Natural killer cell (primary cell): ENCODE measurements around the gene DENND1C. TPM values are rescaled to one million over a fixed set of nuclear protein-coding genes. Genes with fewer than 3 reads are reported as not detected.

ENCODE experiments used
- ATAC-seq, 3 donors: fragments of 150-1000 bp in 2 of 3; fragments of 200-7000 bp in 1 of 3; cut with Tn5 transposase; 1 replicate in 1 of 3; 2 replicates in 2 of 3; pipeline ENCODE4 v1.10.0; 2021; ENCODE audit warnings: mild to moderate bottlenecking in 2 of 3, moderate library complexity in 2 of 3
- DNase-seq, 2 donors: peaks; one replicate each; pipeline versions ENCODE4 v3.0.0 to v3.0.0-alpha.2; 2013 to 2021; ENCODE audit warnings: mixed read lengths in 1 of 2
- H3K27ac ChIP-seq: one replicate; pipeline ENCODE4 v1.5.1; 2013; ENCODE audit warnings: mild to moderate bottlenecking, low read length
- H3K27me3 ChIP-seq: one replicate; pipeline ENCODE4 v1.6.1; 2013; ENCODE audit warnings: low read length; ENCODE audit not compliant: control insufficient read depth, insufficient read depth
- H3K36me3 ChIP-seq: one replicate; pipeline ENCODE4 v1.6.1; 2013; ENCODE audit warnings: low read length; ENCODE audit not compliant: control insufficient read depth, insufficient read depth
- H3K4me1 ChIP-seq: one replicate; pipeline ENCODE4 v1.6.1; 2013; ENCODE audit warnings: low read length; ENCODE audit not compliant: control insufficient read depth, insufficient read depth
- H3K4me3 ChIP-seq: one replicate; pipeline ENCODE4 v1.5.1; 2013; ENCODE audit warnings: low read length
- H3K9me3 ChIP-seq: one replicate; pipeline ENCODE4 v1.6.1; 2013; ENCODE audit warnings: low read length; ENCODE audit not compliant: control insufficient read depth, insufficient read depth
- H3K27ac Mint-ChIP-seq, 2 donors: one replicate each; pipeline ENCODE4 v1.8.0; 2022; ENCODE audit warnings: mild to moderate bottlenecking in 2 of 2, mixed read lengths in 2 of 2, moderate library complexity in 1 of 2
- H3K27me3 Mint-ChIP-seq, 2 donors: one replicate each; pipeline ENCODE4 v1.8.0; 2022; ENCODE audit warnings: low read depth in 2 of 2, mixed read lengths in 2 of 2
- H3K36me3 Mint-ChIP-seq: one replicate; pipeline ENCODE4 v1.8.0; 2022; ENCODE audit warnings: mixed read lengths
- H3K4me1 Mint-ChIP-seq, 2 donors: one replicate each; pipeline ENCODE4 v1.8.0; 2022; ENCODE audit warnings: mixed read lengths in 2 of 2
- H3K4me3 Mint-ChIP-seq: one replicate; pipeline ENCODE4 v1.8.0; 2022; ENCODE audit warnings: mild to moderate bottlenecking, moderate library complexity, mixed read lengths
- H3K9me3 Mint-ChIP-seq, 2 donors: one replicate each; pipeline ENCODE4 v1.8.0; 2022; ENCODE audit warnings: mixed read lengths in 2 of 2
- WGBS: methylation state at CpG from one replicate; pipeline ENCODE4 v1.1.7; 2013; ENCODE audit warnings: missing lambda C conversion rate; ENCODE audit not compliant: insufficient coverage; 5-methylcytosine and 5-hydroxymethylcytosine counted together
- intact Hi-C: fragments of 100-400 bp; cut with micrococcal nuclease; formaldehyde crosslinking; loops from one replicate; pipeline ENCODE4 v1.14.2; 2022
- total RNA-seq, 4 donors: library from RNA; stranded (reverse); fragments of 120-200 nt in 1 of 4; gene quantifications; one replicate each; pipeline versions ENCODE4 v1.2.3 to v1.2.4, GENCODE V29; 2013 to 2022
- TF ChIP-seq, protein P1 (sequence below): fragments of 200-600 bp; IDR thresholded peaks from one replicate; pipeline ENCODE4 v1.8.0; 2022; ENCODE audit warnings: antibody characterized with exemption

The DENND1C gene
- total RNA-seq, 3 donors from 2014 or later (not counting 1 experiment from before 2014, with no cell fraction given), result 175 to 197 (median 188) TPM

DNA sequence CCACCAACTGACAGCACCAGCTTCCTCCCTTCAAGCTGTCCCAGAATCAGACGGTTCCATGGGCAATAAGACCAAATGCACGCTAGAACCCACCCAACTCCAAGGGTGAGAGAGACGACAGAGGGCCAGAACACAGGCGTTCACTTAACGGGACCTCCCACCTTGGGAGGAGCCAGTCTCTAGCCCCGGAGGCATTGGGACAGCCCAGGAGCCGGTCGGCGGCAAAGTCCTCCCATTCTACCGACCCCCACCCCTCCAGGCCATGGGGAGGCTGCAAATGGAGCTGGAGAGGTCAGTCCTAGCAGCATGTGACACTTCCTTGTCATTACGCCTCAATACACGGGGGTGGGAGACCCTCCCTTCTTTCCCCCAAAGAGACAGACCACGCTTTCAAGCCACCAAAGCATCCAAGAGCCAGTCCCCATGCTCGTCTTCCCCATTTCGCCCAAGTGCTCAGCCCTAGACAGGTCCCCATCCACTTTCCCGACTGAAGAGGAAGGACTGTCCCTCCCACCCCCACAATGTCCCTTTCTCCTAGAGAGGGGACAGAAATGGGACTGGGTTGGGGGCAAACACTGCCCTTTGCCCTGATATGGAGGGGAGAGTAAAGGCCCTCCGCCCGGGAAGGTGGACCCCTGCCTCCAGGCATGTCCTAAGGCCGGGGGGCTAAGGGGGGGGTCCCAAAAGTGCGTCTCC, 57.9 kb downstream of the DENND1C start:
- Histone ChIP-seq H3K9me3 (no peaks in the 10 kb centered on the region), H3K36me3 (peaks cover 34% of the 10 kb centered on the region), H3K27me3 (no peaks in the 10 kb centered on the region), H3K4me3 (peak overlapping the region; percentile 61), H3K4me1 (peaks cover 36% of the 10 kb centered on the region), H3K27ac (peak overlapping the region; percentile 2)
- no peaks in the 10 kb centered on the region for H3K36me3 Mint-ChIP-seq
- under 1% methylated on average over 19 of the region's 20 CpGs for WGBS
- no peak for ATAC-seq
- peaks cover 30 to 50% of the 10 kb centered on the region in 2 donors for H3K4me1 Mint-ChIP-seq
- intact Hi-C loops, result loop anchor here (2.0 kb wide), 1 partner anchor 63 kb away; the partner anchor contains the start of gene CLPP
- H3K4me3 Mint-ChIP-seq, result peak overlapping the region; percentile 87
- DNase-seq, result peak; percentile 26 to 48
- TF ChIP-seq, protein P1, sequence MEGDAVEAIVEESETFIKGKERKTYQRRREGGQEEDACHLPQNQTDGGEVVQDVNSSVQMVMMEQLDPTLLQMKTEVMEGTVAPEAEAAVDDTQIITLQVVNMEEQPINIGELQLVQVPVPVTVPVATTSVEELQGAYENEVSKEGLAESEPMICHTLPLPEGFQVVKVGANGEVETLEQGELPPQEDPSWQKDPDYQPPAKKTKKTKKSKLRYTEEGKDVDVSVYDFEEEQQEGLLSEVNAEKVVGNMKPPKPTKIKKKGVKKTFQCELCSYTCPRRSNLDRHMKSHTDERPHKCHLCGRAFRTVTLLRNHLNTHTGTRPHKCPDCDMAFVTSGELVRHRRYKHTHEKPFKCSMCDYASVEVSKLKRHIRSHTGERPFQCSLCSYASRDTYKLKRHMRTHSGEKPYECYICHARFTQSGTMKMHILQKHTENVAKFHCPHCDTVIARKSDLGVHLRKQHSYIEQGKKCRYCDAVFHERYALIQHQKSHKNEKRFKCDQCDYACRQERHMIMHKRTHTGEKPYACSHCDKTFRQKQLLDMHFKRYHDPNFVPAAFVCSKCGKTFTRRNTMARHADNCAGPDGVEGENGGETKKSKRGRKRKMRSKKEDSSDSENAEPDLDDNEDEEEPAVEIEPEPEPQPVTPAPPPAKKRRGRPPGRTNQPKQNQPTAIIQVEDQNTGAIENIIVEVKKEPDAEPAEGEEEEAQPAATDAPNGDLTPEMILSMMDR, result no peak
- peak overlapping the region; percentile 72 to 81 for H3K27ac Mint-ChIP-seq
- peaks cover 0 to 2% of the 10 kb centered on the region in 2 donors for H3K27me3 Mint-ChIP-seq
- H3K9me3 Mint-ChIP-seq, result no peaks in the 10 kb centered on the region

DNA sequence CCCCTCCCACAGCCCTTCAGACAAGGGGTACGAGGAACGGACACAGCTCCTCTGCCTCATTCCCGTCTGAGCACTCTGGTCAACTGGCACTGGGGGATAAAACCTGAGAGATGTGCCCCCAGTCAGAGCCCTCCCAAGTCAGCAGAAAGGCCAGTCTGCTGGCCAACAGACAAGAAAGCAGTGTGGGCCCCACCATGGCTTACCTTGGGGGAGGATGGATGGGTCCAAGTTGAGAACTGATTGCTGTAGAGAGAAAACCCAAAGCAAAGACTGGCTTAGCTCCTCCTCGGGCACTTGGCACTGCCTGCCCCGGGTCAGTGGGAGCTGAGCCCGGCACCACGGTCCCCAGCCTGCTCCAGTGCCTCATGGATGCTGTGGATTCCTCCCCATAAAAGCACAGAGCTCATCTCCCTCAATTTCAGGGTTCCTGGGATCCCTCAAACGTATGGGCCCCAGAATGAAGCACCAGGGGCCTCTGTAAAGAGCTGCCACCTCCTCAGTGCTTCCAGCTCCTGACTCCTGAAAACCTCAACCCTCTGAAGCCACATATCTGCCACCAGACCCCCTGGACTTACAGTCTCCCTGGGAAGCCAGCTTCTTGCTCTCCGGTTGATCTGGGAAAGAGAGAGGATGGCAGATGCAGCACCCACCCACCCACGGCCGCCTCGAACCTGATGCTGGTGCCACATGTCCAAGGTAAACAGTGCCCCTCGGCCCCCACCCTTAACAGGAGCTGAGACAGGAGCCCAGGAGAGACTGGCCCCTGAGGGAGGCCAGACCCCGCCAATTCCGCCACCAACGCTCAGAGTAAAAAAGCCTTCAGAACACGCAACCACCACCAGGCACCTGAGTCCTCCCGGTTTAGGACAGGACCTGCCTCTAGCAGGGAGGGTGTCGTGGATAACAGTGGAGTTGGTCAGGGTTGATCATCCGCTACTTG, 60.2 kb downstream of the DENND1C start:
- no peaks in the 10 kb centered on the region for H3K27me3 ChIP-seq
- TF ChIP-seq, protein P1, result no peak
- Mint-ChIP-seq H3K27ac (peak overlapping the region in 1 of 2 donors; percentile 36), H3K9me3 (no peaks in the 10 kb centered on the region), H3K27me3 (peaks cover 0 to under 1% of the 10 kb centered on the region in 2 donors), H3K4me3 (no peak overlapping the region), H3K4me1 (peaks cover 30 to 52% of the 10 kb centered on the region in 2 donors), H3K36me3 (no peaks in the 10 kb centered on the region)
- ATAC-seq (no peak), DNase-seq (no peak)
- no peak overlapping the region for H3K27ac ChIP-seq
- WGBS, result 93% methylated on average over 20 of the region's 20 CpGs
- intact Hi-C loops, result no loop called here
- H3K4me3 ChIP-seq, result no peak overlapping the region
- peaks cover 57% of the 10 kb centered on the region for H3K36me3 ChIP-seq
- H3K9me3 ChIP-seq, result no peaks in the 10 kb centered on the region
- H3K4me1 ChIP-seq, result peaks cover 36% of the 10 kb centered on the region

- Mint-ChIP-seq H3K4me3 (no peak overlapping the region), H3K27me3 (no peaks in the 10 kb centered on the region)
- TF ChIP-seq, protein P1, result no peak
These were observed 63.0 kb downstream of the DENND1C start for GRCh38 chr19:6418562-6418932.

More at GRCh38 chr19:6418562-6418932, 63.0 kb downstream of the DENND1C start:
- Histone ChIP-seq H3K36me3 (peaks cover 78% of the 10 kb centered on the region), H3K4me1 (peaks cover 20% of the 10 kb centered on the region), H3K4me3 (no peak overlapping the region), H3K27ac (no peak overlapping the region), H3K27me3 (no peaks in the 10 kb centered on the region), H3K9me3 (no peaks in the 10 kb centered on the region)
- DNase-seq (no peak), ATAC-seq (no peak)
- intact Hi-C loops, result no loop called here
- Mint-ChIP-seq H3K4me1 (peaks cover 18 to 36% of the 10 kb centered on the region in 2 donors), H3K9me3 (no peaks in the 10 kb centered on the region), H3K27ac (no peak overlapping the region), H3K36me3 (no peaks in the 10 kb centered on the region)
- WGBS, result 96% methylated on average over 19 of the region's 19 CpGs
